Mesenchymal stem cell (in vitro differentiated cells and primary cell): Measurements from ENCODE around the gene ZNF107. TPM values are rescaled to one million over a fixed set of nuclear protein-coding genes. Genes with fewer than 3 reads are reported as not detected.

ENCODE experiments used
- DNase-seq: peaks from one replicate; pipeline ENCODE4 v3.0.0-alpha.2; 2013
- H2AFZ ChIP-seq: one replicate; pipeline ENCODE4 v1.6.1; 2013; ENCODE audit warnings: low read depth, mild to moderate bottlenecking, control low read depth, inconsistent platforms, low read length, moderate library complexity
- H2AK5ac ChIP-seq: 2 replicates; pipeline ENCODE4 v1.6.1; 2013; ENCODE audit warnings: low read length, moderate library complexity, mild to moderate bottlenecking, inconsistent platforms; ENCODE audit not compliant: severe bottlenecking
- H2BK120ac ChIP-seq: one replicate; pipeline ENCODE4 v1.6.1; 2013; ENCODE audit warnings: low read depth, mild to moderate bottlenecking, inconsistent platforms, low read length, moderate library complexity
- H2BK12ac ChIP-seq, 2 experiments: one replicate each; pipeline ENCODE4 v1.6.1; 2013; ENCODE audit warnings: inconsistent platforms in 2 of 2, low read length in 2 of 2, mild to moderate bottlenecking in 2 of 2, moderate library complexity in 2 of 2, control low read depth in 1 of 2
- H2BK15ac ChIP-seq: one replicate; pipeline ENCODE4 v1.6.1; 2013; ENCODE audit warnings: mild to moderate bottlenecking, low read depth, inconsistent platforms; ENCODE audit not compliant: poor library complexity, severe bottlenecking
- H2BK5ac ChIP-seq: 2 replicates; pipeline ENCODE4 v1.6.1; 2013; ENCODE audit warnings: low read depth, mild to moderate bottlenecking, low read length, control low read depth, inconsistent platforms; ENCODE audit not compliant: poor library complexity, severe bottlenecking
- H3K14ac ChIP-seq, 2 experiments: one replicate each; pipeline ENCODE4 v1.6.1; 2013; ENCODE audit warnings: inconsistent platforms in 2 of 2, low read length in 2 of 2, control low read depth in 1 of 2, mild to moderate bottlenecking in 1 of 2, moderate library complexity in 1 of 2
- H3K18ac ChIP-seq, 2 experiments: one replicate each; pipeline ENCODE4 v1.6.1; 2013; ENCODE audit warnings: inconsistent platforms in 2 of 2, low read length in 2 of 2, control low read depth in 1 of 2, low read depth in 1 of 2, mild to moderate bottlenecking in 1 of 2
- H3K23ac ChIP-seq, 2 experiments: one replicate each; pipeline ENCODE4 v1.6.1; 2013; ENCODE audit warnings: inconsistent platforms in 2 of 2, low read length in 2 of 2, mild to moderate bottlenecking in 2 of 2, moderate library complexity in 2 of 2, control low read depth in 1 of 2
- H3K27ac ChIP-seq: 2 replicates; pipeline ENCODE4 v1.5.1; 2013; ENCODE audit warnings: mild to moderate bottlenecking, moderate library complexity, low read length, control low read depth, inconsistent platforms; ENCODE audit not compliant: poor library complexity, severe bottlenecking
- H3K27me3 ChIP-seq, 2 experiments: 2 replicates each; pipeline versions ENCODE4 v1.6.1 to v1.7.0; 2013; ENCODE audit warnings: low read length in 2 of 2, mild to moderate bottlenecking in 2 of 2, moderate library complexity in 2 of 2, control low read depth in 1 of 2, inconsistent platforms in 1 of 2; ENCODE audit not compliant: control insufficient read depth in 1 of 2, insufficient read depth in 1 of 2
- H3K36me3 ChIP-seq, 2 experiments: 2 replicates each; pipeline versions ENCODE4 v1.6.1 to v1.7.0; 2013; ENCODE audit warnings: low read length in 2 of 2, control low read depth in 1 of 2, inconsistent platforms in 1 of 2, low read depth in 1 of 2, mild to moderate bottlenecking in 1 of 2; ENCODE audit not compliant: insufficient read depth in 2 of 2, control insufficient read depth in 1 of 2
- H3K4ac ChIP-seq, 2 experiments: one replicate each; pipeline ENCODE4 v1.6.1; 2013; ENCODE audit warnings: inconsistent platforms in 2 of 2, low read length in 2 of 2, mild to moderate bottlenecking in 2 of 2, moderate library complexity in 2 of 2, control low read depth in 1 of 2, low read depth in 1 of 2
- H3K4me1 ChIP-seq: 2 replicates; pipeline ENCODE4 v1.6.1; 2013; ENCODE audit warnings: low read depth, low read length, control low read depth; ENCODE audit not compliant: control insufficient read depth, insufficient read depth
- H3K4me2 ChIP-seq: 2 replicates; pipeline ENCODE4 v1.6.1; 2013; ENCODE audit warnings: low read length, mild to moderate bottlenecking, inconsistent platforms; ENCODE audit not compliant: poor library complexity, severe bottlenecking
- H3K4me3 ChIP-seq, 2 experiments: 2 replicates each; pipeline versions ENCODE4 v1.5.1 to v1.7.0; 2013; ENCODE audit warnings: low read length in 2 of 2, mild to moderate bottlenecking in 2 of 2, control low read depth in 1 of 2, low read depth in 1 of 2; ENCODE audit not compliant: insufficient read depth in 1 of 2
- H3K79me1 ChIP-seq: replicated peaks from 2 replicates; pipeline ENCODE4 v1.6.1; 2013; ENCODE audit warnings: mild to moderate bottlenecking, control low read depth, low read length, inconsistent platforms; ENCODE audit not compliant: poor library complexity, severe bottlenecking
- H3K9ac ChIP-seq: 2 replicates; pipeline ENCODE4 v1.7.0; 2013; ENCODE audit warnings: mild to moderate bottlenecking, low read length, moderate library complexity
- H3K9me3 ChIP-seq: 2 replicates; pipeline ENCODE4 v1.7.0; 2013; ENCODE audit warnings: mild to moderate bottlenecking, low read length; ENCODE audit not compliant: control insufficient read depth
- H4K8ac ChIP-seq: one replicate; pipeline ENCODE4 v1.6.1; 2013; ENCODE audit warnings: inconsistent platforms, mild to moderate bottlenecking, low read length, moderate library complexity
- H4K91ac ChIP-seq: one replicate; pipeline ENCODE4 v1.6.1; 2013; ENCODE audit warnings: mild to moderate bottlenecking, low read length, inconsistent platforms
- WGBS: methylation state at CpG from one replicate; pipeline ENCODE4 v1.1.7; 2013; ENCODE audit warnings: mixed read lengths; 5-methylcytosine and 5-hydroxymethylcytosine counted together
- small RNA-seq: library from polyadenylated mRNA; stranded (forward); fragments of <200 nt; extraction: miRNeasy Mini kit (QIAGEN cat#:217004); gene quantifications from one replicate; pipeline ENCODE3, GENCODE V24; 2013; ENCODE audit warnings: low read depth

ZNF107 gene

DNA sequence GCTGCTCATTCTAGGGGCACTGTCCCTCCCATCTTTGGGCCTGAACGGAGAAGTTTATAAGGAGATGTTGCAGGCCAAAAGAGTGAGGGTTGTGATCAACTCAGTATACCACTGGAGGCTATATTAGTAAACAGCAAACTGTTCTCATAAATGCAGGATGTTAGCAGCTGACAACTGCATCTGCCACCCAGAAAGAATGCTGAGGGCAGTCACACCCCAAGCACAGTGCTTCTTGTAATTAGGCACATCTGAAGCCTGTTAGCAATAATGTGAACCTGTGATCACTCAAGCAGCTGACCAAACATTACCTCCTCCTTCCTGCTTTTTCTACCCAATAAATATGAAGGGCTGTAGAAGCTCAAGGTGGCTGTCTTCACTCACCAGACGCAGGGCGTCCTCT, 89.9 kb downstream of the ZNF107 start:
- H3K36me3 ChIP-seq, result no peaks in the 10 kb centered on the region
- H3K9me3 ChIP-seq, result peaks cover 18% of the 10 kb centered on the region
- H3K14ac ChIP-seq, result no peak overlapping the region
- H3K4me1 ChIP-seq, result no peaks in the 10 kb centered on the region
- no peak overlapping the region for H4K8ac ChIP-seq
- H3K4me2 ChIP-seq, result no peak overlapping the region
- H3K27me3 ChIP-seq, result no peaks in the 10 kb centered on the region
- H3K79me1 ChIP-seq, result no peaks in the 10 kb centered on the region
- H4K91ac ChIP-seq, result no peak overlapping the region
- H3K23ac ChIP-seq, result no peak overlapping the region
- H2AK5ac ChIP-seq, result no peak overlapping the region
- no peak overlapping the region for H3K27ac ChIP-seq
- H3K9ac ChIP-seq, result no peak overlapping the region
- no peak overlapping the region for H2BK5ac ChIP-seq
- no peak overlapping the region for H2BK15ac ChIP-seq
- H3K18ac ChIP-seq, result no peak overlapping the region
- no peak overlapping the region for H3K4me3 ChIP-seq
- H2BK12ac ChIP-seq, result no peak overlapping the region
- no peak for DNase-seq
- H3K4ac ChIP-seq, result no peak overlapping the region
- WGBS, result 81% methylated on average over 3 of the region's 3 CpGs
- H2BK120ac ChIP-seq, result no peak overlapping the region
- H2AFZ ChIP-seq, result no peak overlapping the region

GRCh38 chr7:64758151-64758550, 92.2 kb downstream of the ZNF107 start:
- Histone ChIP-seq H3K27ac (no peak overlapping the region), H3K18ac (no peak overlapping the region), H3K4ac (no peak overlapping the region), H2BK15ac (no peak overlapping the region), H2AFZ (no peak overlapping the region), H3K36me3 (no peaks in the 10 kb centered on the region), H3K9me3 (peaks cover 11% of the 10 kb centered on the region), H3K79me1 (no peaks in the 10 kb centered on the region), H3K23ac (no peak overlapping the region), H3K4me3 (no peak overlapping the region), H2AK5ac (no peak overlapping the region), H4K8ac (no peak overlapping the region), H3K27me3 (no peaks in the 10 kb centered on the region), H2BK120ac (no peak overlapping the region), H3K4me2 (no peak overlapping the region), H3K4me1 (no peaks in the 10 kb centered on the region), H3K14ac (no peak overlapping the region), H2BK12ac (no peak overlapping the region), H3K9ac (no peak overlapping the region), H4K91ac (no peak overlapping the region), H2BK5ac (no peak overlapping the region)
- DNase-seq, result no peak
- 55% methylated on average over 3 of the region's 3 CpGs for WGBS

Small RNAs within 50 kb of the gene (small RNA-seq; reads per million reads assigned to genes)
- gene MIR6839, result not detected
